Smooth muscle cell (in vitro differentiated cells): Measurements from ENCODE around the gene IGF2BP3. TPM values are rescaled to one million over a fixed set of nuclear protein-coding genes. Genes with fewer than 3 reads are reported as not detected.

Experiments
- DNase-seq: peaks from one replicate; lab custom pipeline; 2025; ENCODE audit not compliant: unreplicated experiment; lab: John Stamatoyannopoulos, UW
- H2AFZ ChIP-seq: fragments of 200-600 bp; sonication (generic); 2 replicates; pipeline ENCODE4 v1.6.0; 2016; ENCODE audit warnings: antibody characterized with exemption, low read depth, mild to moderate bottlenecking
- H3F3A ChIP-seq: fragments of 200-600 bp; sonication (generic); 2 replicates; pipeline ENCODE4 v1.6.0; 2017; ENCODE audit warnings: antibody characterized with exemption, low read depth
- H3K27ac ChIP-seq: fragments of 200-600 bp; sonication (generic); 2 replicates; pipeline ENCODE4 v1.5.1; 2016; ENCODE audit warnings: low read depth, mild to moderate bottlenecking
- H3K27me3 ChIP-seq: fragments of 200-600 bp; sonication (generic); 2 replicates; pipeline ENCODE4 v1.6.1; 2016; ENCODE audit warnings: low read depth, mild to moderate bottlenecking
- H3K36me3 ChIP-seq: fragments of 200-600 bp; sonication (generic); 2 replicates; pipeline ENCODE4 v1.5.1; 2016; ENCODE audit warnings: low read depth
- H3K4me1 ChIP-seq: fragments of 200-600 bp; sonication (generic); 2 replicates; pipeline ENCODE4 v1.5.1; 2016; ENCODE audit warnings: low read depth
- H3K4me2 ChIP-seq: fragments of 200-600 bp; sonication (generic); 2 replicates; pipeline ENCODE4 v1.6.0; 2016; ENCODE audit warnings: mild to moderate bottlenecking
- H3K4me3 ChIP-seq: fragments of 200-600 bp; sonication (generic); 2 replicates; pipeline ENCODE4 v1.5.1; 2016; ENCODE audit warnings: mild to moderate bottlenecking
- H3K79me2 ChIP-seq: fragments of 200-600 bp; sonication (generic); 2 replicates; pipeline ENCODE4 v1.6.0; 2016; ENCODE audit warnings: low read depth, mild to moderate bottlenecking
- H3K9ac ChIP-seq: fragments of 200-600 bp; sonication (generic); 2 replicates; pipeline ENCODE4 v1.6.0; 2016; ENCODE audit warnings: low read depth
- H3K9me3 ChIP-seq: fragments of 200-600 bp; sonication (generic); replicated peaks from 2 replicates; pipeline ENCODE4 v1.5.1; 2016; ENCODE audit warnings: low read depth
- H4K20me1 ChIP-seq: fragments of 200-600 bp; sonication (generic); 2 replicates; pipeline ENCODE4 v1.6.0; 2016; ENCODE audit warnings: low read depth
- WGBS: methylation state at CpG from one replicate; pipeline ENCODE4 v1.1.7; 2016; ENCODE audit warnings: low lambda C conversion rate; 5-methylcytosine and 5-hydroxymethylcytosine counted together
- polyA plus RNA-seq: library from polyadenylated mRNA; unstranded; fragments of >200 nt; fragmentation: Nextera tagmentation; extraction: Ambion mirVana; gene quantifications from 2 replicates; pipeline ENCODE4 v1.2.1, GENCODE V29; 2016
- total RNA-seq: library from RNA; depleted of rRNA; stranded (reverse); fragments of >200 nt; gene quantifications from 2 replicates; pipeline ENCODE4 v1.2.3, GENCODE V29; 2014
- TF ChIP-seq, protein P1 (sequence below): fragments of 200-600 bp; sonication (generic); IDR thresholded peaks from 2 replicates; pipeline ENCODE4 v1.5.1; 2017; ENCODE audit warnings: borderline replicate concordance, mild to moderate bottlenecking, antibody characterized with exemption; ENCODE audit not compliant: insufficient read depth, poor library complexity, severe bottlenecking

Gene IGF2BP3
- total and polyA plus RNA-seq, 2 experiments from 2014 or later: 7.9 to 35.2 TPM

DNA sequence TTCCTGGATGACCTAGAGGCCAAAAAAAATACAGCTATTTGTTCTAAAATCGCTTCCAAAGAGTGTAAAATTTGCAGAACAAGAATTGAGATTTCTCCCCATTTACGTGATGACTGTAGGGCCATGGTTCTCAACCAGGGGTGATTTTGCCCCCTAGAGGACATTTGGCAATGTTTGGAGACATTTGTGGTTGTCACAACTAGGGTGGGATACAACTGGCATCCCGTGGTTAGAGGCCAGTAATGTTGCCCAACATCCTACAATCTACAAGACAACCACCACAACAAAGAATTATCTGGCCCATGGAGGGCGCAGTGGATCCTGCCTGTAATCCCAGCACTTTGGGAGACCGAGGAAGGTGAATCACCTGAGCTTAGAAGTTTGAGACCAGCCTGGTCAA, 193.9 kb downstream of the IGF2BP3 start:
- 61% methylated on average over 5 of the region's 5 CpGs for whole genome bisulfite sequencing
- Histone ChIP-seq H3K36me3 (no peaks in the 10 kb centered on the region), H3K27ac (no peak overlapping the region), H3K4me3 (no peak overlapping the region), H2AFZ (no peak overlapping the region), H3K4me2 (no peak overlapping the region), H3F3A (peaks cover 11% of the 10 kb centered on the region), H3K9ac (no peak overlapping the region), H3K9me3 (no peaks in the 10 kb centered on the region), H3K27me3 (no peaks in the 10 kb centered on the region), H4K20me1 (no peaks in the 10 kb centered on the region), H3K79me2 (no peaks in the 10 kb centered on the region), H3K4me1 (peaks cover 6% of the 10 kb centered on the region)
- TF ChIP-seq, protein P1, sequence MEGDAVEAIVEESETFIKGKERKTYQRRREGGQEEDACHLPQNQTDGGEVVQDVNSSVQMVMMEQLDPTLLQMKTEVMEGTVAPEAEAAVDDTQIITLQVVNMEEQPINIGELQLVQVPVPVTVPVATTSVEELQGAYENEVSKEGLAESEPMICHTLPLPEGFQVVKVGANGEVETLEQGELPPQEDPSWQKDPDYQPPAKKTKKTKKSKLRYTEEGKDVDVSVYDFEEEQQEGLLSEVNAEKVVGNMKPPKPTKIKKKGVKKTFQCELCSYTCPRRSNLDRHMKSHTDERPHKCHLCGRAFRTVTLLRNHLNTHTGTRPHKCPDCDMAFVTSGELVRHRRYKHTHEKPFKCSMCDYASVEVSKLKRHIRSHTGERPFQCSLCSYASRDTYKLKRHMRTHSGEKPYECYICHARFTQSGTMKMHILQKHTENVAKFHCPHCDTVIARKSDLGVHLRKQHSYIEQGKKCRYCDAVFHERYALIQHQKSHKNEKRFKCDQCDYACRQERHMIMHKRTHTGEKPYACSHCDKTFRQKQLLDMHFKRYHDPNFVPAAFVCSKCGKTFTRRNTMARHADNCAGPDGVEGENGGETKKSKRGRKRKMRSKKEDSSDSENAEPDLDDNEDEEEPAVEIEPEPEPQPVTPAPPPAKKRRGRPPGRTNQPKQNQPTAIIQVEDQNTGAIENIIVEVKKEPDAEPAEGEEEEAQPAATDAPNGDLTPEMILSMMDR: peak; percentile 18
- no peak for DNase-seq

DNA sequence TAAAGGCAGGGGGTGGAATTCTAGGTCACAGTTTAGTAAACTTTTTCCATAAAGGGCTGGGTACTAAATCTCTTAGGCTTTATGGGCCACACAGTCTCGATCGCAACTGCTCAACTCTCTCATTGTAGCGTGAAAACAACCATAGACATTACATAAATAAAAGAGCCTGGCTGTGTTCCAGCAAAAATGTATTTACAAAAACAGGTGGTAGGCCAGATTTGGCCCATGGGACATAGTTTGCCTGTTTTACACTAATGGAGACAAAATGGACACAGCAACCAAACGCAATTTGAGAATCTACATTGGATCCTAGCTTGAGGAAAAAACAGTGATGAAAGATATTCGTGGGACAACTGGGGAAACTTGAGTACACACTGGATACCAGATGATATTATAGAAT, 194.4 kb downstream of the IGF2BP3 start:
- no peak for DNase-seq
- no peaks in the 10 kb centered on the region for H3K27me3 ChIP-seq
- H4K20me1 ChIP-seq: no peaks in the 10 kb centered on the region
- no peaks in the 10 kb centered on the region for H3K79me2 ChIP-seq
- no peak overlapping the region for H3K27ac ChIP-seq
- no peak overlapping the region for H3K4me2 ChIP-seq
- no peaks in the 10 kb centered on the region for H3K36me3 ChIP-seq
- peaks cover 11% of the 10 kb centered on the region for H3F3A ChIP-seq
- H3K4me1 ChIP-seq: peaks cover 6% of the 10 kb centered on the region
- H2AFZ ChIP-seq: no peak overlapping the region
- TF ChIP-seq, protein P1: no peak
- WGBS: 90% methylated on average over 5 of the region's 5 CpGs
- no peak overlapping the region for H3K4me3 ChIP-seq
- H3K9me3 ChIP-seq: no peaks in the 10 kb centered on the region
- no peak overlapping the region for H3K9ac ChIP-seq

DNA sequence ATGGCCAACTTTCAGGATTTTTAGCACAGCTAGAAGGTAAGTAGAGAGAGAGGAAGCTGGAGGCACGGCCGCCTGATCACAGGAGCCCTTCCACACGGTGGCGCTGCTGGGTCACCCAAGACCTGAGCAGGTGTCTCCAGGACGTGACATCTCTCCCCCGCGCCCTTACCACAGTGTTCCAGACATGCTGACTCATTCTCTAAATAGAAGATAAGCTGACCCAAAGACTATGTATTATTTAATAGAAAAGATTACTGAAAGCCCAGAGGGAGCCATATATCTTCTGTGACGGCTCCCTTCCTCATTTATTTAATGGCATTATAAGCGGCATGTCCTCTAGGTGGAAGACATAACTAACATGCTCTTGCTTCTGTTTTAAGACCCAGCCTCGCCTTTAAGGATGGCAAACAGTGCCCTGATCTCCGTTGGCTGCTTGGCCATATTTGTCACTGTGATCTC, 197.1 kb downstream of the IGF2BP3 start:
- H3K9ac ChIP-seq: no peak overlapping the region
- H2AFZ ChIP-seq: no peak overlapping the region
- no peaks in the 10 kb centered on the region for H3K36me3 ChIP-seq
- H3K27ac ChIP-seq: peak overlapping the region; percentile 25
- no peaks in the 10 kb centered on the region for H3K9me3 ChIP-seq
- TF ChIP-seq, protein P1: peak; percentile 83
- H3K27me3 ChIP-seq: peaks cover 9% of the 10 kb centered on the region
- peak; percentile 24 for DNase-seq
- no peaks in the 10 kb centered on the region for H4K20me1 ChIP-seq
- H3K4me3 ChIP-seq: peak overlapping the region; percentile 28
- peaks cover 11% of the 10 kb centered on the region for H3F3A ChIP-seq
- H3K4me2 ChIP-seq: peak overlapping the region; percentile 59
- 12% methylated on average over 11 of the region's 11 CpGs for WGBS
- no peaks in the 10 kb centered on the region for H3K79me2 ChIP-seq
- peaks cover 6% of the 10 kb centered on the region for H3K4me1 ChIP-seq

DNA sequence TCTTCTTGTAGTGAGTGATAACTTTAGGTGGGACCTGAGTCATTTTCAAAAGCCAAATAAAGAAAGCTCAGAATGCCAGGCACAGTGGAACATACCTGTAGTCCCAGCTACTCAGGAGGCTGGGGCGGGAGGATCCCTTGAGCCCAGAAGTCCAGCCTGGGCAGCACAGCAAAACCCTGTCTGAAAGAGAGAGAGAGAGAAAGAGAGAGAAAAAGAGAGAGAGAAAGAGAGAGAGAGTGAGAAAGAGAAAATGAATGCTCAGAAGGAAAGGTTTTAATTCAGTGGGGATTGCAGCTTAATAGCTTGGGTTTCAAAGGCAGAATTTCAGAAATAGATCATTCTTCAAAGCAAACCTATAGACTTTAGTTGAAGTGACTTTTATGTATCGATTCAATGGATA, 198.0 kb downstream of the IGF2BP3 start:
- H3K9ac ChIP-seq: no peak overlapping the region
- DNase-seq: no peak
- H3K36me3 ChIP-seq: no peaks in the 10 kb centered on the region
- no peak overlapping the region for H3K27ac ChIP-seq
- WGBS: 92% methylated on average over 2 of the region's 2 CpGs
- TF ChIP-seq, protein P1: no peak
- peaks cover 11% of the 10 kb centered on the region for H3F3A ChIP-seq
- peaks cover 9% of the 10 kb centered on the region for H3K27me3 ChIP-seq
- no peak overlapping the region for H3K4me2 ChIP-seq
- no peaks in the 10 kb centered on the region for H3K9me3 ChIP-seq
- no peak overlapping the region for H3K4me3 ChIP-seq
- no peaks in the 10 kb centered on the region for H4K20me1 ChIP-seq
- peaks cover 6% of the 10 kb centered on the region for H3K4me1 ChIP-seq
- H3K79me2 ChIP-seq: no peaks in the 10 kb centered on the region
- no peak overlapping the region for H2AFZ ChIP-seq
